NCI-H128 (cell line): ENCODE results near the gene HSD17B12.

Source experiments
- DNase-seq: peaks from one replicate; lab custom pipeline; 2025; ENCODE audit not compliant: unreplicated experiment; lab: John Stamatoyannopoulos, UW

Gene HSD17B12

GRCh38 chr11:43856993-43857392 lies 176.5 kb downstream of the HSD17B12 start:
- no peak for DNase-seq

- no peak for DNase-seq
Observed at GRCh38 chr11:43861141-43861540, 180.6 kb downstream of the HSD17B12 start.

GRCh38 chr11:43866520-43866919 lies 186.0 kb downstream of the HSD17B12 start:
- no peak for DNase-seq

- no peak for DNase-seq
Observed at GRCh38 chr11:43866969-43867368, 186.4 kb downstream of the HSD17B12 start.

GRCh38 chr11:43868852-43869567 lies 188.5 kb downstream of the HSD17B12 start:
- DNase-seq, result no peak

GRCh38 chr11:43871051-43871450 lies 190.5 kb downstream of the HSD17B12 start:
- DNase-seq, result no peak

- DNase-seq, result no peak
Observed at GRCh38 chr11:43872995-43873394, 192.5 kb downstream of the HSD17B12 start.

GRCh38 chr11:43874078-43874477 lies 193.5 kb downstream of the HSD17B12 start:
- DNase-seq, result no peak

- DNase-seq, result no peak
Observed at GRCh38 chr11:43874738-43875137, 194.2 kb downstream of the HSD17B12 start.

GRCh38 chr11:43879789-43880639 lies 199.5 kb downstream of the HSD17B12 start:
- no peak for DNase-seq

- peak; percentile 80 for DNase-seq
Observed at GRCh38 chr11:43880640-43881159, 200.2 kb downstream of the HSD17B12 start, which contains the start of gene ALKBH3. TSS of gene ALKBH3 (plus strand) at chr11:43880831. CDS start at chr11:43882653, 1,822 bp downstream.

- no peak for DNase-seq
Observed at GRCh38 chr11:43892851-43893250, 212.3 kb downstream of the HSD17B12 start.

GRCh38 chr11:43894546-43894945 lies 214.0 kb downstream of the HSD17B12 start:
- DNase-seq, result no peak

GRCh38 chr11:43895601-43896000 lies 215.1 kb downstream of the HSD17B12 start:
- no peak for DNase-seq

GRCh38 chr11:43898574-43898973 lies 218.0 kb downstream of the HSD17B12 start:
- DNase-seq, result no peak

- DNase-seq, result no peak
Observed at GRCh38 chr11:43899094-43899493, 218.6 kb downstream of the HSD17B12 start.

- DNase-seq, result no peak
Observed at GRCh38 chr11:43901551-43901950, 221.0 kb downstream of the HSD17B12 start.

GRCh38 chr11:43903078-43903477 lies 222.5 kb downstream of the HSD17B12 start:
- DNase-seq, result no peak

- no peak for DNase-seq
Observed at GRCh38 chr11:43903969-43904368, 223.4 kb downstream of the HSD17B12 start.

- DNase-seq, result no peak
Observed at GRCh38 chr11:43904742-43905535, 224.4 kb downstream of the HSD17B12 start.

- DNase-seq, result no peak
Observed at GRCh38 chr11:43905813-43906241, 225.3 kb downstream of the HSD17B12 start.
